GM21619 (cell line): Measurements from ENCODE around the gene VSX1.

Source experiments
- ATAC-seq: cut with Tn5 transposase; IDR thresholded peaks from one replicate; pipeline ENCODE4 v1.9.1; 2021; ENCODE audit not compliant: unreplicated experiment

The VSX1 gene

DNA sequence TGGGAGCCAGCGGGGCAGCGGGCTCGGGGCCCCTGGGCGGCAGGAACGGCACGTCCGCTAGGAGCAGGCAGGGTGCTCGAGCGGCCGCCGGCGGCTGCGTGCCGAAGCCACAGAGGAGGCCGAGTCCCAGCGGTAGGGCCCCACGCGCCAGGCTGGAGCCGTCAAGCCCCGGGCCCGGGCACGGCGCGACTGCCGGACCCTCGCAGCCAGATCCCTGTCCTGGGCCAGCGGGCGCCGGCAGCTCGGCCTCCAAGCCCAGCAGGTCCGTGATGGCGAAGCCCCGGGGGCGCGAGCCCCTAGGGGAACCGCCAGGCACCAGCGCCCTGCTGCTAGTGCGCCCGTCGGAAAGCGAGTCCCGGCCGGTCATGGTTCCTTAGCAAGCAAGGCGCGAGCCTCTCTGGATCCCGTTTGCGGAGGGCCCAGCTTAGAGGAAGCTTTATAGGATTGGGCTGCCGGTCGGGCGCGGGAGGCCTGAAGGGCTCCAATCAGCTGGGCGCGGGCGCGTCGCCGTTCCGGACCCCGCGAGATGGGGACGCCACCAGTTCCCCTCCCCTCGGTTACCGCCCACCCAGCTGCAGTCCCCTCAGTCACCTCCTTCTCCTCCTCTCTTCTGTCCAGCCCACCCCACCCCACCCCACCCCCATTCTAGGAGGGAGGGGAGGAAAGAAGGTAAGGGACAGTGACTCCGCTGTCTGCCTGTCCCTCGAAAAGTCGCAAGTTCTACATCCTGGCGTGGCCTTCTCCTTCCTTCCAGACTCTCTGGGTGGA lies at the start of gene VSX1:
Gene VSX1, minus strand, starts transcription at position 412 of the 768 bp plus-strand sequence. Its CDS starts 45 bp downstream, at position 367.
- no peak for ATAC-seq

DNA sequence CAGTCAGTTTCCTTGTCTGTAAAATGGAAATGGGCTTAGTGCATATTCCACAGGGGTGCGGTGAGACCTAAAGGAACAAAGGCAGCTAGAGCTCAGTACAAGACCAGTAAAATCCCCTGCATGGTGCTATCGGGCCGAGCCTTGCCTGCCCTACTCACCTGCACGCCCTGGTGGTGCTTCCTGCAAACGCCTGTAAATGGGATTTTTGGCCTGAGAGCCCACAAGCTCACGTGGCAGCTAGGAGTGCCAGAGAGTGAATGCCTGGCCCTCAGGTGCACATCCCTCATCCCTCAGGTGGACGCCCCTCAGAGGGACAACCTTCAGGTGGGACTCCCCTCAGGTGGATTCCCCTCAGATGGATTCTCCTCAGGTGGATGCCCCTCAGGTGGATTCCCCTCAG lies 48.0 kb upstream of the VSX1 start:
- ATAC-seq, result no peak

DNA sequence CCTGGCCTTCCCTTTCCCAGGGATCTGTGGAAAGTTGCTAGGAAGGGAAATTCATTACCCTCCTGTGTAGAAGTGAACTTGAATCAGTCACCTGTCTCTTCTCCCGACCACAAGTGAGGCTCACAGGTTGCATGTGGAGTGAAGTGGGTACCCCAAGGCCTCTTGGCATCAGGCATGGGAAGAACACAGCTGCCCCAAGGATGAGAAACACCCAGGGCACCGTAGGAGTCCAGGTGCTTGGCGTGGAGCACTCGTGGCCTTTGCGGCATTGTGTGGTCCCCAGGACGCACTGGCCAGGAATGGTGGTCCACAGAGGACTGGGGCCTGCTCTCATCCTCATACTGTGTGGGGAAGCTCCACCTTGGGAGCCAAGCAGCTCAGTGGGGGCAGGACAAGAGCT lies 47.5 kb upstream of the VSX1 start:
- no peak for ATAC-seq

DNA sequence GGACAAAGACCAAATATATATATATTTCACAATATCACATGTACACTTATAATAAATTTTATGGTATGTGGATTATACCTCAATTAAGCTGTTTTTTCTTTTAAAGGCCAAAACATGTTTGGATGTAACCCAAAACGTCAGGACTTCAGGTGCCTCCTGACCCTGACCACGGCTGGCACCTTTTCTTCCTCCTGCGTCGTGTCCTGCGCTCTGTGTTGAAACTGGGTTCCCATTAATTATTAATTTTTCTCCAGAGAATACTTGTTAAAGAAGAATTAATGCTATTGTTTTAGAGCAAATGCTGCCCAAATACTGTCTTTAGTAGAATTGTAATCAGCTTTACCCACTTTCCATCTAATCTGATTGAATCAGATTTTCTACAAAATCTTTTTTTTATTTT lies 46.7 kb upstream of the VSX1 start:
- ATAC-seq, result no peak

DNA sequence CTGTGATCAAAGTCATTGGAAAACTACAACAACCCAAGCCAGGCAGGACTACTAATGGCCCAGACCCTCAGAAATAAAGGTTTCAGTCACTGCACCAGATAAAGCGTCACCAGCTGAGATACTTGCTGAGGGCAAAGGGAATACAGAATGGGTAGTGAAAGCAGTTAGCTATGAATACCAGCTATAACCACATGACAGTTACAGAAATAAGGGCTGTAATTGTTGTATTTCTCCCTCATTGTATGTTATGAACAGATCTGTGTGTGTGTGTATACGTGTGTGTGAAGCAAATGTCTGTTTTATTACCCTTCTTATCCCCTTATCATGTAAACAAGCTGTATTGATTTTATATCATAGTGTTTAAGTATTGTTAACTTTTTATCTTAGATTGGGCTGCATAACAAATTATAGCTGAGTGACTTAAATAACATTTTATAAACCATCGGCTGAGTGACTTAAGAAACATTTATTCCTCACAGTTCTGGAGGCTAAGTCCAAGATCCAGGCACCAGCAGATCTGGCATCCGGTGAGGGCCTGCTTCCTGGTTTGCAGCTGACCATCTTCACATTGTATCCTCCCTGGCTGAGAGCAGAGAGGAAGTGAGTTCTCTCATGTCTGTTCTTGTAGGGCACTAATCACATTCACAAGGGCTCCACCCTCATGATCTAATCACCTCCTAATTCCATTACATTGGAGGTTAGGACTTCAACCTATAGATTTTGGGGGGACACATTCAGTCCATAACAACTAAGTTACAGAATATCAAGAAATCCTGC lies 46.0 kb upstream of the VSX1 start:
- no peak for ATAC-seq

DNA sequence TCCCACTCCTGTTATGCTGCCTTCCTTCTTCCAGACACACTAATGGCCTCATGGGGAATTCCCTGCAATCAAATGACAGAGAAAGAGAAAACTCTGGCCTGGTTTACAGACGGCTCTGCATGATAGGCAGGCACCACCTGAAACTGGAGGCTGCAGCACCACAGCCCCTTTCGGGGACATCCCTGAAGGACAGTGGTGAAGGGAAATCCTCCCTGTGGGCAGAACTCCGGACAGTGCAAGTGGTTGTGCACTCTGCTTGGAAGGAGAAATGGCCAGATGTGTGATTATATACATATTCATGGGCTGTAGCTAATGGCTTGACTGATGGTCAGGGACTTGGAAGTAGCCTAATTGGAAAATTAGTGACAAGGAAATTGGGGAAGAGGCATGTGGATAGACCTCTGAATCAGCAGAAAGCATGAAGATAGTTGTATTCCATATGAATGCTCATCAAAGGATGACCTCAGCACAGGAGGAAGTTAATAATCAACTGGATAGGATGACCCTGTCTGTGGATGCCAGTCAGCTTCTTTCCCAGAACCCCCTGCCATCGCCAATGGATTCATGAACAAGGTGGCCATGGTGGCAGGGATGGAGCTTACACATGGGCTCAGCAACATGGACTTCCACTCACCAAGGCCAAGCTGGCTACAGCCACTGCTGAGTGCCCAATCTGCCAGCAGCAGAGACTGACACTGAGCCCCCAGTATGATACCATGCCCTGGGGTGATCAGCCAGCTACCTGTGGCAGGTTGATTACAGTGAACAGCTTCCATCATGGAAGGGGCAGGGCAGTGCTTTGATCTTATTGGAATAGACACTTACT lies 44.5 kb upstream of the VSX1 start:
- ATAC-seq, result no peak

DNA sequence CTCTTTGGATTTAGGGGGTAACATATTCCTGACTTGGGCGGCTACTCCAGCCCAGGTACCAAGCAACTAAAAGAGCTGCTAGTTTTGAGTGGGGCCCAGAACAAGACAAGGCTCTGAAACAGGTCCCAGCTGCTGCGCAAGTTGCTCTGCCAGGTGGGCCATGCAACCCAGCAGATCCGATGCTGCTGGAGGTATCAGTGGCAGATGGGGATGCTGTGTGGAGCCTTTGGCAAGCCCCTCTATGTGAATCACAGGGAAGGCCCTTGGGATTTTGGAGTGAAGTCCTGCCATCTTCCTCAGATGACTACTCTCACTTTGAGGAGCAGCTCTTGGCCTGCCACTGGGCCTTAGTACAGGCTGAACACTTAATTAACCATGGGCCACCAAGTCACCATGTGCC lies 43.7 kb upstream of the VSX1 start:
- ATAC-seq, result no peak

DNA sequence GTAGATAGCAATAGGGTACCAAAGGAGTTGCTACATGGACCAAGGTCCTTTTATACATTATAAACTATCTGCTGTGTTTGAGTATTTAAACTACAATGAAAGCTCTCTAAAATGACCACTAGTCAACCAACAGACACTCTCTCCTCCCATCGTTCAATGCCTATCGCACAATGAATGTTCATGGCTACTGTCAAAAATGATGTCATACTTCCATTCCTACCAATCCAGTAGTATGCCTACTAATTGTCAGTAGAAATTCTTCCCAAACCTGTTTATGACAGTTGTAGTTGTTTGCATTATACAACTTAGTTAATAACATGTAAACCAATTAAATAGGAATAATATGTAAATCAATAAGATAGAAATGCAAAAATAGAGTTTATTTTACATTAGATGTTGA lies 39.0 kb upstream of the VSX1 start:
- no peak for ATAC-seq

DNA sequence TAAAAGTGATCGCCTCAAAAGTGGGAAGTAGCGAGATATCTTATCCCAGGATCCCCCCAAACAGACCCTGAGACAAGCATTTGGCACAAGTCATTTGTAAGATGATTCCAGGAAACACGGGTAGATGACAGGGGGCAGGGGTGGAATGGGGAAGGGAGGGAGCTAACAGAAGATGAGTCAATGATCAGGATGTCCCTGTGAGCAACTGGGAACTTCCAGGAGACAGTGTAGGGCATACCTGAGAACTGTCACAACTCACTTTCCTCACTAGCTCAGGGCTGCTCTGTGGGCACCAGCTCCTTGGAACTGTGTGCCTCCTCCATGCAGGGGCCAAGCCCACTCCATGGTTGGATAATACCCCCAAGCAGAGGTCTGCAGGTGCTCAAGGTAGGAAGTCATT lies 38.5 kb upstream of the VSX1 start:
- no peak for ATAC-seq

DNA sequence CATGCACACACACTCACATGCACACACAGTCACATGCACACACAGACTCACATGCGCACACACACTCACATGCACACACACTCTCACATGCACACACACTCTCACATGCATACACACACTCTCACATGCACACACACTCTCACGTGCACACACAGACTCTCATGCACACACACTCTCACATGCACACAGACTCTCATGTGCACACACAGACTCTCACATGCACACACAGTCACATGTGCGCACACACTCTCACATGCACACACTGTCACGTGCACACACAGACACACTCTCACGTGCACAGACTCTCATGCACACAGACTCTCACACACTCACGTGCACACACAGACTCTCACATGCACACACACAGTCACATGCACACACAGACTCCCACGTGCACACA lies 36.6 kb upstream of the VSX1 start:
- no peak for ATAC-seq

DNA sequence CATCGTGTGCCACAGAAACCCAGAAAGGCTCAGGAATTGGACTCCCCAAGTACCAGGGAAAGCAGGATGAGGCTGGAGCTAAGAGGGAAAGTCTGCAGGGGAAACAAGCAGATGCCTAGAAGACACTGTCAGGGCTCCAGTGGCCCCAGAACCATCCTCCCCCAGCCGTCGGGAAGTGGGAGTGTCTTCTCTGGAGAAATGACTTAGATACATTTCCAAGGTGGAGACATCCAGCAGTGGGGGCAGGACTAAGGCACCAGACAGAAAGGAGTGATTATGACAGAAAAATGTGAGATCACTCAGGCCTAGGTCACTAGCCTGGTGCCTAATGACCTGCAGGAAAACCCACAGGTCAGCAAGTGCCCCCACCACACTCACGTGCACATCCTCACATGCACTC lies 36.0 kb upstream of the VSX1 start:
- no peak for ATAC-seq

DNA sequence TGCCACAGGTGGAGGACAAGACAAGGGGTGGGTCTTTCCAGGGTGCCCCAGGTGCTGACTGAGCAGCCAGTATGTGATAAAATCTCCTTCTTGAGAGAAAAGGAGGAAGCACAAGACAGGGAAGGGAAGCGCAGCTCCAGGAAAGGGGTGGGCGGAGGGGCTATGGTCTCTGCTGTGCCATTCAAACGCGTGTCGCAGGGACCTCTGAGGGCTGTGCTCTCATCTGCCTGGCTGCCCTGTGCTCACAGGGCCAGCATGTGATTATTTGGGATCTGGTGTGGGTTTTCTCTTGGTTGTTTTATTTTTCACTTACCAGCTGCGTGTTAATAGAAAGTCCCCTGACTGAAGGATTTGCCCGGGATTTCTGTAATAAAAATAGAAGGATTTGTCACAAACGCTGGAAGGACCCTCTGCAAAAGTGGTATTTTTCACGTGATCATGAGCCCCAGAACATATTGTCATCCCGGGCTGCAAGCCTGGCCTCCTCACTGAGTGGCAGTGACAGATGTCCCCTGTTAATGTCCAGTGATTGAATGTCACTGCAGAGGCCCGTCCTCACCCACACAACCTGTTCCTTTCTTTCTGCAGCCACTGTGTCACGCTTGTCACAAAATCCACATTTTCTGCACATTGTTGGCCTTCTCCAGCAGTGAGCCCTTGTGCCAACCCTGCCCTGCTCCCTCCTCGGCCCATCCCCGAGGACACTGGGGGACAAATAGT lies 35.0 kb upstream of the VSX1 start:
- no peak for ATAC-seq

DNA sequence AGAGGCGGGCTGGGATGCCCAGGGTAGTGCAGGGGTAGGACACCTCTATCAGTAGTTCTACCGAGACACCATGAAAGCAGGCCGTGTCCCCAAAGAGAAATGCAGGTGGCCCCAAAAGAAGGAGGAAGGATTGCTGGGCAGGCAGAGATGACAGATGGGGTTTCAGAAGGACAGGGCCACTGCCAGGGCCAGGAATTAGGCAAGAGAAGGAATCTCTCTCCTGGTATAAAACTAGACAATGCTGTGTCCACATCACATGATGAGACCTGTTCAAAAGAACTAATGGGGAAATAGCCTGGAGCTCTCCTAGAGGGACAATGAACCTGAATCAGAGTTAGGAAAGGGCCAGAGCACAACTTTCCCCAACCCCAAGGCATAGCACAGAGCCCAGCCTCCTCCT lies 21.6 kb upstream of the VSX1 start:
- ATAC-seq, result no peak

DNA sequence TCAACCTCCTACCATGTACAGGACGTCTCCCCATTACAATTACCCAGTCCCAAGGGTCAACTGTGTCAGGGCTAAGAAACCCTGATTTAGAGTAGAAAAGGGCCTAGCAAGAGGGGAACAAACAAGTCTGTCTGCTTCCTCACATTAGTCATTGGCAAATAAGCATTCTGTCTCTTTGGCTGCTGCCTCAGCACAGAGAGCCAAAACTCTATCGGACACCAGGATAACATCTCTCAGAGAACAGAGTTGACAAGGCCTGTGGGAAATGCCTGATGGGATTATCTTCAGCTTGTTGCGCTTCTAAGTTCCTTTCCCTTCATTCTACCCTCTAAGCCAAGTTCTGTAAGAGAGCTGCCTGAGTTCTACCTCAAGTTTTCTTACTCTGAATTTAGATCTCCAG lies 19.0 kb upstream of the VSX1 start:
- no peak for ATAC-seq

DNA sequence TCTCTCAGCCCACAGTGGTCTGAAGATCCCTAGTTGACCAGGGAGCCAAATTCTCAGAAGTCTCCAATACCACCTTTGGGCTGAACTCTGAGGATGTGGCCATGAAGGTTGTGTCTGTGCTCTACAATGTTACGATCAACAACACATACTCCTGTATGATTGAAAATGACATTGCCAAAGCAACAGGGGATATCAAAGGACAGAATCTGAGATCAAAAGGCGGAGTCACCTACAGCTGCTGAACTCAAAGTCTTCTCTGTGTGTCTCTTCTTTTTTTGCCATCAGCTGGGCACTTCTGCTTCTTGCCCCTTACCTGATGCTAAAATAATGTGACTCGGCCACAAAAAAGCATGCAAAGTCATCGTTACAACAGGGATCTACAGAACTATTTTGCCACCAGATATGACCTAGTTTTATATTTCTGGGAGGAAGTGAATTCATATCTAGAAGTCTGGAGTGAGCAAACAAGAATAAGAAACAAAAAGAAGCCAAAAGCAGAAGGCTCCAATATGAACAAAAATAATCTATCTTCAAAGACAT lies 17.7 kb upstream of the VSX1 start:
- ATAC-seq, result no peak

DNA sequence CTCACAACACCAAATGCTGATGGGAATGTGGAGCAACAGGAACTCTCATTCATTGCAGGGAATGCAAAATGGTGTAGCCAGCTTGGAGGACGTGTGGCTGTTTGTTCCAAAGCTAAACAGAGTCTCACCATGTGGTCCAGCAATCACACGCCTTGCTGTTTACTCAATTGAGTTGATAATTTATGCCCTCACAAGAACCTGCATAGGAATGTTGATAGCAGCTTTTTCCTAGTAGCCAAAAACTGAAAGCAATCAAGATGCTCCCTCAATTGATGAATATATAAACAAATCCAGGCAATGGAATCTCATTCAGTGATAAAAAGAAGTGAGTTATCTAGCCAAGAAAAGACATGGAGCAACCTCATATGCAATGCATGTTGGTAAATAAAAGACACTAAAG lies 15.6 kb upstream of the VSX1 start:
- no peak for ATAC-seq

DNA sequence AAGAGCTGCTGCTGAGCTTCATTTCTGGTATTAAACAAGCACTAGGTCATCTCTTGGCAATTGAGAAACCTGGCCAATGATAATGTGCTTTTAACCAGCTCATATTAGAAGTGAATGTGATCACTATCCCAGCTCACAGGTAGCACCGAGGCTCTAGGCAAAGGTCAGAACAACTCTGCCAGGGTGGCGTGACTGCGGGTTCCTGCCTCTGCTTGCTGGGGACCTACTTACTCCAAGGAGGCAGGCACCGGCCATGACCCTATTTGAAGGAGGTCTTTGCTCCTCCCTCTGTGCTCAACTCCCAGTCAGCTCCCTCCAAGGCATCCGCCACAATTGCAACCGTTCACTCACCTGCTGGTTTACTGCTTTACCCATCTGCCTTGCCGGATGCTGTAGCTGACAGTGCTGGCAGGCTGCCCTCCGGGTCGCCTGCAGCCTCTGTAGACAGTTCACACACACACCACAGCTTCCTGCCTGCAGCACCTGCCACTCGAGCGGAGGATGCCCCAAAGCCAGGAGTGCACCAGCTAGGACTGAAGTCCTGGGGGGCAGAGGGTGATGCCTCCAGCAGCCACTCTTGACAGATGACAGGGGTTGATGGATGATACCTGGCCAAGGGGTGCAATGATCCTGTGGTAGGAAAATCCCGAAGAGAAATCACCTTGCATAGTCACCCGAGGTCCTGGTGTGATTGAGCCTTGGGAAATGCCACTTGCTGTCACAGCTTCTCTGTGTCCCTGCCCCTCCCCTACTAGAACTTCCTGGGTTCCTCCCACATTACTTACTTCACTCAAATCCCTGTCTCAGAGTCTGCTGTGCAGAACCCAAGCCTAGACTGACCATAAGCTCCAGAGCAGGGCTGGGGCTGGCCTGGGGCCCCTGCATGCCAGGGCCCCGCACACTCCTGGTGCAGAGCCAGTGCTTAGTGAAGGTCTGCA lies 8.8 kb upstream of the VSX1 start:
- ATAC-seq, result peak; percentile 84

DNA sequence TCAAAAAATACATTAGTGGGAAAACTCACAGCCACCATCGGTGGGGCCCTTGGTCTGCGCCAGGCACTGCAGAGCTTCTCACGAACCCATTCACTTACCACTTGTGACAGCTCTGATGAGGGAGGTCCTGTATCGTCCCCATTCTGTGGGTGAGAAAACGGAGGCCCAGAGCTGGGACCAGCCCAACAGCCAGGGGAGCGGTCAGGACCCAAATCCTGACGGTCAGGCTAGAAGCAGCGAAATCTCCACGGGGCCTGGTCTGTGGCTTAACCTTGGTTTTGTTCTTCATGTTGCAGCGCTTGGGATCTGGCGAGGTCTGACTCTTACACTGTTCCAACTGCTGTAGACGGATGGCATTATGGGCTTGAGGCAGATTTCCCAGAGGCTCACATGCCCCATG lies 7.7 kb upstream of the VSX1 start:
- ATAC-seq, result no peak

DNA sequence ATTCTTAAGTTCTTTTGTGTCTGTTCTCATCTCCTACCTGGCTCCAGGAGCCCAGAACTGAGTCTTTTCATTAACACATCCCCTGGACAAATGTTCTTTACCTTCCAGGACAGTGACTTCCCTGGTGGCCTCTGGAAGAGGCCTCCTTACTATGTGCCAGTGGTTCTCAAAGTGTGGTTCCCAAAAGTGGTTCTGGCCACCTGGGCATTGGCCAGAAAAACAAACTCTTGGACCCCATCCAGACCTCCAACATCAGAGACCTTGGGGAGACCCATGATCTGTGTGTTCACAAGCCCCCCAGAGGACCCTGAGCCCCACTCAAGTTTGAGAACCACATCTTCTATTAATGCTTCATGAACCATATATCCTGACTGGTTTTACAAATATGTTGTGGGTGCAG lies 7.2 kb upstream of the VSX1 start:
- ATAC-seq, result no peak

DNA sequence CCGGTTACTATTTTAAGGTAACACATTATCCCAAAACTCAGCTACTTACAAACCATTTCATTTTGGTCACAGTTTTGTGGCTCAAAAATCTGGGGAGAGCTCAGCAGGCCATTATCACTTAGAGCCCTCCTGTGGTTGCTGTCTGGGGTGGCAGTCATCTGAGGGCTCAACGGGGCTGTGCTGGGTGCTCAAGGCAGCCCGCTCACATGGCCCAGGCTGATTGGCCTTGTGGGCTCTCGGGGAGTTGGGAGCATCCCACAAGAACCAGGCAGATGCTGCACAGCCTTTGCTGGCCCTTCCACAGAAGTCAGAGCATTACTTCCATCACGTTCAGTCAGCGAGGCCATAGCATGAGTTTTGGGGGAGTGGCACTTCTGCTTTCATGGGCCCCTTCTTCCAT lies 6.3 kb upstream of the VSX1 start:
- no peak for ATAC-seq
